Ascending aorta (tissue), 2 donors: ENCODE data around the gene SEC22C. TPM values are rescaled to one million over a fixed set of nuclear protein-coding genes. Genes with fewer than 3 reads are reported as not detected.
"Not testable (repeated sequence)": the region's sequence is repeated elsewhere in the genome, so short reads cannot be mapped to it uniquely, and the experiment has no call there.

Source experiments
- DNase-seq, 2 donors: peaks; one replicate each; pipeline ENCODE4 v3.0.0-alpha.2; 2019; ENCODE audit warnings: low spot score in 2 of 2
- H3K27ac ChIP-seq, 2 donors: fragments of 200-600 bp; sonication (generic); one replicate each; pipeline ENCODE4 v1.5.1; 2016 to 2017; ENCODE audit warnings: mild to moderate bottlenecking in 1 of 2
- H3K27me3 ChIP-seq: fragments of 200-600 bp; sonication (generic); one replicate; pipeline ENCODE4 v1.5.1; 2017
- H3K36me3 ChIP-seq, 2 donors: fragments of 200-600 bp; sonication (generic); one replicate each; pipeline ENCODE4 v1.5.1; 2016
- H3K4me1 ChIP-seq, 2 donors: fragments of 200-600 bp; sonication (generic); one replicate each; pipeline ENCODE4 v1.5.1; 2016 to 2017; ENCODE audit warnings: mild to moderate bottlenecking in 1 of 2
- H3K4me3 ChIP-seq, 2 donors: fragments of 200-600 bp; sonication (generic); one replicate each; pipeline ENCODE4 v1.5.1; 2016 to 2017; ENCODE audit warnings: mild to moderate bottlenecking in 1 of 2
- H3K9me3 ChIP-seq, 2 donors: fragments of 200-600 bp; sonication (generic); one replicate each; pipeline ENCODE4 v1.5.1; 2016
- CTCF ChIP-seq, 3 experiments: fragments of 200-600 bp in 2 of 3; fragments of 450-650 bp in 1 of 3; sonication (generic) in 2 of 3; IDR thresholded peaks; one replicate each; pipeline ENCODE4 v1.5.1; 2016 to 2019; ENCODE audit warnings: antibody characterized with exemption in 3 of 3, mild to moderate bottlenecking in 1 of 3, moderate library complexity in 1 of 3
- intact Hi-C: fragments of 100-400 bp; cut with DNase I; formaldehyde crosslinking; loops from one replicate; pipeline ENCODE4 v1.15.1; 2023
- total RNA-seq: library from RNA; depleted of rRNA; stranded (reverse); fragments of >200 nt; gene quantifications from one replicate; pipeline ENCODE4 v1.1.0, GENCODE V29; 2016

Gene SEC22C
- total RNA-seq, 1 donor from 2014 or later = 28.3 TPM

GRCh38 chr3:42590989-42591756, 9.4 kb upstream of the SEC22C start:
- no peaks in the 10 kb centered on the region for H3K27me3 ChIP-seq
- no peak for TF ChIP-seq CTCF (IDR thresholded peaks at IDR 0.05)
- intact Hi-C loops = loop anchor here (1.0 kb wide), 1 partner anchor 9 kb away; the partner anchor contains the start of gene NKTR
- H3K36me3 ChIP-seq = peaks cover 3 to 4% of the 10 kb centered on the region in 2 donors
- no peak for DNase-seq
- H3K27ac ChIP-seq = peak overlapping the region; percentile 81 to 91
- H3K9me3 ChIP-seq = no peaks in the 10 kb centered on the region
- H3K4me3 ChIP-seq = peak overlapping the region; percentile 78 to 93
- H3K4me1 ChIP-seq = peaks cover 0 to 8% of the 10 kb centered on the region in 2 donors

- Histone ChIP-seq H3K9me3 (no peaks in the 10 kb centered on the region), H3K27ac (peak overlapping the region in 1 of 2 donors; percentile 91), H3K4me1 (peaks cover 0 to 8% of the 10 kb centered on the region in 2 donors), H3K4me3 (peak overlapping the region in 1 of 2 donors; percentile 93), H3K27me3 (no peaks in the 10 kb centered on the region), H3K36me3 (peaks cover 1% of the 10 kb centered on the region in 2 donors)
- TF ChIP-seq CTCF (IDR thresholded peaks at IDR 0.05) = no peak
- intact Hi-C loops = loop anchor here (1.0 to 10.0 kb wide), 2 partner anchors 11 to 295 kb away; partner anchors contain the start of gene NKTR
- DNase-seq = no peak
Observed at GRCh38 chr3:42589382-42590109, 7.8 kb upstream of the SEC22C start.

GRCh38 chr3:42588625-42589024, 6.9 kb upstream of the SEC22C start:
- Histone ChIP-seq H3K9me3 (no peaks in the 10 kb centered on the region), H3K4me3 (no peak overlapping the region), H3K27ac (no peak overlapping the region), H3K36me3 (no peaks in the 10 kb centered on the region), H3K27me3 (no peaks in the 10 kb centered on the region), H3K4me1 (peaks cover 0 to 8% of the 10 kb centered on the region in 2 donors)
- intact Hi-C loops = loop anchor here (10.0 kb wide), 1 partner anchor 296 kb away; no protein-coding TSS in a partner anchor
- no peak for DNase-seq
- no peak for TF ChIP-seq CTCF (IDR thresholded peaks at IDR 0.05)

GRCh38 chr3:42582474-42583070, 805 bp upstream of the SEC22C start:
- DNase-seq = no peak
- H3K9me3 ChIP-seq = no peaks in the 10 kb centered on the region
- TF ChIP-seq CTCF (IDR thresholded peaks at IDR 0.05) = peak in 1 of 3 experiments; percentile 30
- peak overlapping the region; percentile 86 to 96 for H3K4me3 ChIP-seq
- no peaks in the 10 kb centered on the region for H3K27me3 ChIP-seq
- H3K4me1 ChIP-seq = peaks cover 0 to 16% of the 10 kb centered on the region in 2 donors
- H3K36me3 ChIP-seq = peaks cover 0 to 4% of the 10 kb centered on the region in 2 donors
- H3K27ac ChIP-seq = peak overlapping the region; percentile 84 to 90
- intact Hi-C loops = loop anchor here (2.0 to 10.0 kb wide), 2 partner anchors 164 to 302 kb away; no protein-coding TSS in a partner anchor

GRCh38 chr3:42581400-42581708, 413 bp downstream of the SEC22C start:
- no peaks in the 10 kb centered on the region for H3K9me3 ChIP-seq
- peaks cover 0 to 8% of the 10 kb centered on the region in 2 donors for H3K36me3 ChIP-seq
- TF ChIP-seq CTCF (IDR thresholded peaks at IDR 0.05) = no peak
- peaks cover 0 to 16% of the 10 kb centered on the region in 2 donors for H3K4me1 ChIP-seq
- intact Hi-C loops = loop anchor here (1.0 to 10.0 kb wide), 2 partner anchors 73 to 303 kb away; no protein-coding TSS in a partner anchor
- DNase-seq = peak in 1 of 2 donors; percentile 12
- peak overlapping the region; percentile 84 to 90 for H3K27ac ChIP-seq
- no peaks in the 10 kb centered on the region for H3K27me3 ChIP-seq
- peak overlapping the region; percentile 86 to 96 for H3K4me3 ChIP-seq

GRCh38 chr3:42579346-42579745, 2.4 kb downstream of the SEC22C start:
- H3K27ac ChIP-seq, DNase-seq, intact Hi-C loops, H3K27me3 ChIP-seq, H3K4me3 ChIP-seq, H3K9me3 ChIP-seq: not testable (repeated sequence)
- peaks cover 0 to 17% of the 10 kb centered on the region in 2 donors for H3K36me3 ChIP-seq
- peaks cover 0 to 16% of the 10 kb centered on the region in 2 donors for H3K4me1 ChIP-seq
